ENCODE data around the gene TMOD4. TPM values are rescaled to one million over a fixed set of nuclear protein-coding genes. Genes with fewer than 3 reads are reported as not detected.

The TMOD4 gene
- total and polyA plus RNA-seq, 10 of the 15 experiments (the other 5 are each of a cell fraction or from before 2014, with no cell fraction given) = 0.30 to 1.2 (median 0.50) TPM; not detected in 1

GRCh38 chr1:151222130-151222529, 46.3 kb upstream of the TMOD4 start:
- Histone ChIP-seq H3K9me3 (replicated peaks; ENCODE audit: control insufficient read depth, insufficient read depth, low read length) (no peaks in the 10 kb centered on the region), H3K4me3 (no peak overlapping the region), H3K9ac (ENCODE audit: control insufficient read depth, insufficient read depth, low read length) (no peak overlapping the region), H4K20me1 (ENCODE audit: control insufficient read depth, insufficient read depth) (no peaks in the 10 kb centered on the region; the same call in 1 of the 2 replicates), H3K36me3 (ENCODE audit: control insufficient read depth in 2 of 2, insufficient read depth in 2 of 2, low read length in 1 of 2) (peaks cover 0 to 10% of the 10 kb centered on the region in 2 experiments; a peak in 3 of 4 replicates), H2AFZ (ENCODE audit: control insufficient read depth, low read depth, low read length) (no peak overlapping the region), H3K79me2 (ENCODE audit: control insufficient read depth, insufficient read depth, low read length) (peaks cover 23% of the 10 kb centered on the region), H3K27ac (ENCODE audit: control insufficient read depth, insufficient read depth) (no peak overlapping the region), H3K27me3 (replicated peaks in 1 of 2; ENCODE audit: control insufficient read depth in 2 of 2, insufficient read depth in 2 of 2, low read length in 1 of 2) (no peaks in the 10 kb centered on the region), H3K4me2 (ENCODE audit: control insufficient read depth, insufficient read depth) (no peak overlapping the region), H3K4me1 (ENCODE audit: control insufficient read depth, insufficient read depth, low read length) (no peaks in the 10 kb centered on the region)
- DNase-seq (ENCODE audit: low read depth, low spot score) = no peak
- no TSS peak for BruUV-seq (replicated peaks)
- ChIA-PET RAD21 (ENCODE audit: unreplicated experiment) (no interaction called here), SMC1A (ENCODE audit: uncharacterized antibody, unreplicated experiment) (no interaction called here), POLR2A (interaction anchor here (1.5 kb wide), 1 partner anchor 21 kb away, joined by 3 read pairs; no protein-coding TSS in a partner anchor), CTCF (interaction anchor here (1.1 kb wide), 1 partner anchor 30 kb away, joined by 4 read pairs; no protein-coding TSS in a partner anchor)
- no peak for FAIRE-seq
- intact Hi-C loops (cut with micrococcal nuclease; ENCODE audit: unreplicated experiment) (no loop called here), in situ Hi-C loops (cut with MboI) (no loop called here)
- ATAC-seq = no peak
- WGBS (ENCODE audit: insufficient coverage, insufficient replicate concordance, low lambda C conversion rate, missing lambda C conversion rate) = 98% methylated on average over 4 of the region's 4 CpGs
- TF ChIP-seq SUPT20H (IDR thresholded peaks at IDR 0.05; ENCODE audit: borderline replicate concordance, control insufficient read depth, low read depth, low read length) (no peak), NFYB (IDR thresholded peaks at IDR 0.05; ENCODE audit: insufficient read depth, low read depth, low read length) (no peak), SMAD5 (IDR thresholded peaks at IDR 0.05; ENCODE audit: low read depth) (no peak), SKIL (IDR thresholded peaks at IDR 0.05; ENCODE audit: low read depth, poor library complexity, severe bottlenecking) (no peak), IRF3 (IDR thresholded peaks at IDR 0.05) (no peak), CBFB (IDR thresholded peaks at IDR 0.05; ENCODE audit: low read depth) (no peak), ZNF217 (IDR thresholded peaks at IDR 0.05) (no peak), ZBTB11 (CRISPR knock-in tag; IDR thresholded peaks at IDR 0.05) (no peak), ZBTB40 (IDR thresholded peaks at IDR 0.05; ENCODE audit: borderline replicate concordance) (no peak), KDM1A (IDR thresholded peaks at IDR 0.05; ENCODE audit: borderline replicate concordance) (no peak), NBN (IDR thresholded peaks at IDR 0.05) (no peak), BACH1 (IDR thresholded peaks at IDR 0.05; ENCODE audit: borderline replicate concordance) (no peak)

Measured in GM12878 (cell line).